ENCODE measurements around the gene FAM118B. TPM values are rescaled to one million over a fixed set of nuclear protein-coding genes. Genes with fewer than 3 reads are reported as not detected.
"Not testable (repeated sequence)": the region's sequence is repeated elsewhere in the genome, so short reads cannot be mapped to it uniquely, and the experiment has no call there.

Gene FAM118B
- total and polyA plus RNA-seq, 7 donors: 13.3 to 46.7 (median 20.0) TPM

DNA sequence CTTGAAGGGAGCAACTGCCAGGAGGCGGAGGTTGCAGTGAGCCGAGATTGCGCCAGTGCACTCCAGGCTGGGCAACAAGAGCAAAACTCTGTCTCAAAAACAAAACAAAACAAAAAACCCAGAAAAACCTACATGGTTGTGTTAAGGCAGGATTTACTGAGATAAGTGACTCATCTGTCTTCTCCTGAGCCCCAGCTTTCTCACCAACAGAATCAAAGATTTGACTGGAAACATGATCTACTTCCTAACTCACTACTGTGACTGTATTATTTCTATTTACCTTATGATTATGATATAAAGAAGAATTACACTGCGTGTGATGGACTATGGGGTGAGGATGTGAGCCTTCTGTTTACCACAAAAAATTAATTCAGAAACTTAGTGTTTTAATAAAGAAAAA, 21.8 kb downstream of the FAM118B start:
- 85 to 96% (median 96%) methylated on average over 4 of the region's 4 CpGs for WGBS, 3 donors
- intact Hi-C loops (cut with DNase I): no loop called here
- Histone ChIP-seq H3K9me3 (no peaks in the 10 kb centered on the region), H3K4me1 (peaks cover 15% of the 10 kb centered on the region), H3K27me3 (ENCODE audit: insufficient read depth in 3 of 3, low read length in 2 of 3) (no peaks in the 10 kb centered on the region), H3K36me3 (ENCODE audit: insufficient read depth in 1 of 2, low read depth in 1 of 2) (peaks cover 3 to 49% of the 10 kb centered on the region in 2 donors), H3K27ac (no peak overlapping the region), H3K4me3 (no peak overlapping the region)
- no peak for ATAC-seq
- TF ChIP-seq, protein P1, sequence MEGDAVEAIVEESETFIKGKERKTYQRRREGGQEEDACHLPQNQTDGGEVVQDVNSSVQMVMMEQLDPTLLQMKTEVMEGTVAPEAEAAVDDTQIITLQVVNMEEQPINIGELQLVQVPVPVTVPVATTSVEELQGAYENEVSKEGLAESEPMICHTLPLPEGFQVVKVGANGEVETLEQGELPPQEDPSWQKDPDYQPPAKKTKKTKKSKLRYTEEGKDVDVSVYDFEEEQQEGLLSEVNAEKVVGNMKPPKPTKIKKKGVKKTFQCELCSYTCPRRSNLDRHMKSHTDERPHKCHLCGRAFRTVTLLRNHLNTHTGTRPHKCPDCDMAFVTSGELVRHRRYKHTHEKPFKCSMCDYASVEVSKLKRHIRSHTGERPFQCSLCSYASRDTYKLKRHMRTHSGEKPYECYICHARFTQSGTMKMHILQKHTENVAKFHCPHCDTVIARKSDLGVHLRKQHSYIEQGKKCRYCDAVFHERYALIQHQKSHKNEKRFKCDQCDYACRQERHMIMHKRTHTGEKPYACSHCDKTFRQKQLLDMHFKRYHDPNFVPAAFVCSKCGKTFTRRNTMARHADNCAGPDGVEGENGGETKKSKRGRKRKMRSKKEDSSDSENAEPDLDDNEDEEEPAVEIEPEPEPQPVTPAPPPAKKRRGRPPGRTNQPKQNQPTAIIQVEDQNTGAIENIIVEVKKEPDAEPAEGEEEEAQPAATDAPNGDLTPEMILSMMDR (IDR thresholded peaks at IDR 0.05): no peak
- no peak for DNase-seq

DNA sequence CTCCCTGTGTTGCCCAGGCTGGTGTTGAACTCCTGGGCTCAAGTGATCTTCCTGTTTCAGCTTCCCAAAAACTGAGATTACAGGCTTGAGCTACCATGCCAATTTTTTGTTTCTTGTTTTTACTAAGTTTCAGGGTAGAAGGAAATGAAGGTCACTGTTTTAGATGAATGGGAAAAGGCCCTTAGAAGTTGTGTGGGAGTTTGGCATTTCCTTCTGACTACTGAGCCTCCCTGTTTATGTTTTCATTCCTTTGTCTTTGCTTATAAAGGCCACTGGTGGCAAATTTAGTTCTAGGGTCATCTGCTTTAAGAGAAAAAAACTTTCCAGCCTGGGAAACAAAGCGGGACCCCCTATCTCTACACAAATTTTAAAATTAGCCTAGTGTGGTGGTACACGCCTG, 35.1 kb downstream of the FAM118B start:
- no peaks in the 10 kb centered on the region for H3K9me3 ChIP-seq
- ATAC-seq: no peak
- H3K4me3 ChIP-seq: no peak overlapping the region
- WGBS, 3 donors: 83 to 88% (median 85%) methylated on average over 2 of the region's 2 CpGs
- H3K27ac ChIP-seq: no peak overlapping the region
- no peaks in the 10 kb centered on the region for H3K27me3 ChIP-seq (ENCODE audit: insufficient read depth in 3 of 3, low read length in 2 of 3)
- H3K4me1 ChIP-seq: no peaks in the 10 kb centered on the region
- H3K36me3 ChIP-seq (ENCODE audit: insufficient read depth in 1 of 2, low read depth in 1 of 2): peaks cover 6 to 82% of the 10 kb centered on the region in 2 donors
- intact Hi-C loops (cut with DNase I): no loop called here
- DNase-seq: no peak
- TF ChIP-seq, protein P1 (IDR thresholded peaks at IDR 0.05): no peak

DNA sequence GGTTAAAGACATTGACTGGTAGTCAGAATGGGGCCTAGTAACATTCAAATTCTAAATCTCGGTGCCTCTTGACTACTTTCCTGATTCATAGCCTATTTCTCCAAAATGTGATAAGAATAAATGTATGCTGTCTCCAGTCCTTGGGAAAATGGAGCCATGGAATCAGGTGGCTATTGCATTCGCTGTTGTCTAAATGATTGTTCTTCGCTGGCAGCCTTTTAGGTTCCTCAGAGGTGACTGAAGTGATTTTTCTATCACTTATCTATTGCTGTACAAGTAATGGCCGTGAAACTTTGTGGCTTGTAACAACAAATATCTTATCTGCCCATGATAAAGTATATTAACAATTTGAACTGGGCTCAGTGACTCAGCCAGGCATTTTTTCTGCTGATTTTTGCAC, 41.7 kb downstream of the FAM118B start:
- peaks cover 2 to 86% of the 10 kb centered on the region in 2 donors for H3K36me3 ChIP-seq (ENCODE audit: insufficient read depth in 1 of 2, low read depth in 1 of 2)
- H3K27me3 ChIP-seq (ENCODE audit: insufficient read depth in 3 of 3, low read length in 2 of 3): no peaks in the 10 kb centered on the region
- WGBS, 3 donors: 85 to 100% (median 97%) methylated on average over 4 of the region's 4 CpGs
- H3K27ac ChIP-seq: no peak overlapping the region
- no peaks in the 10 kb centered on the region for H3K9me3 ChIP-seq
- H3K4me1 ChIP-seq: peaks cover 11% of the 10 kb centered on the region
- ATAC-seq (no peak), DNase-seq (no peak)
- TF ChIP-seq, protein P1 (IDR thresholded peaks at IDR 0.05): no peak
- intact Hi-C loops (cut with DNase I): no loop called here
- H3K4me3 ChIP-seq: no peak overlapping the region

DNA sequence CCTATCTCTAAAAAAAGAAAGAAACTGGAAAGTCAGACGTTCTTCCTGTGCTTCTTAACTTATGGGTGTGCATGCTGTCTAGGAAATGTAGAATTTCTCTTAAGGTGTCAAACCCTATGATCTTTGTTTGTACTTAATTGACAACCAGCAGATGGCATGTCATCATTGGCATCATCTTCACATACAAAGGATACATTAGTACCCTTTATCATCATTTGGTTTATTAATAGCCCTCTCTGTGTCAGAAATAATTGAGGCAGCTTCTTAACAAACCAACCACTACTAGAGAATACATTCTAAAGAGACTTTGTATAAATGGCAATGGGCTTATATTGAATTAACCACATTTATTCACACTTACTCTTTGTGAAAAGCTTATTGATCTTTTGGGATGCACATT, 43.2 kb downstream of the FAM118B start:
- Histone ChIP-seq H3K9me3 (no peaks in the 10 kb centered on the region), H3K27ac (peak overlapping the region; percentile 13), H3K4me1 (peaks cover 11% of the 10 kb centered on the region), H3K36me3 (ENCODE audit: insufficient read depth in 1 of 2, low read depth in 1 of 2) (peaks cover 2 to 79% of the 10 kb centered on the region in 2 donors), H3K4me3 (no peak overlapping the region), H3K27me3 (ENCODE audit: insufficient read depth in 3 of 3, low read length in 2 of 3) (no peaks in the 10 kb centered on the region)
- TF ChIP-seq, protein P1 (IDR thresholded peaks at IDR 0.05): no peak
- WGBS, 3 donors: 29 to 52% (median 32%) methylated on average over 1 of the region's 1 CpG
- ATAC-seq: peak in 3 of 4 donors; percentile 18 to 57 (median 55)
- intact Hi-C loops (cut with DNase I): loop anchor here in 1 of 2 donors (1.0 kb wide), 1 partner anchor 14 kb away; no protein-coding TSS in a partner anchor
- no peak for DNase-seq

DNA sequence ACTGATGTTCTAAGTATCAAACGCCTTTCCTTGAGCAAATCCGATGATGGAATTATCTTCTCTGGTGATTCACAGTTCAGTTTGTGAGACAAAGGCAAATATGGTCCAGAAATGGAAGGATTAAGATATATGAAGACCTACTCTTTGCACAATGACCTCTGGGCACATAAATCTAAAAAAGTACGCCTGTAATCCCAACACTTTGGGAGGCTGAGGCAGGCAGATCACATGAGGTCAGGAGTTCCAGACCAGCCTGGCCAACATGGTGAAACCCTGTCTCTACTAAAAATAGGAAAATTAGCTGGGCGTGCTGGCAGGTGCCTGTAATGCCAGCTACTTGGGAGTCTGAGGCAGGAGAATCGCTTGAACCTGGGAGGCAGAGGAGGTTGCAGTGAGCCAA, 43.9 kb downstream of the FAM118B start:
- Histone ChIP-seq H3K36me3 (ENCODE audit: insufficient read depth in 1 of 2, low read depth in 1 of 2) (peaks cover 2 to 76% of the 10 kb centered on the region in 2 donors), H3K4me1 (peaks cover 11% of the 10 kb centered on the region), H3K27ac (peak overlapping the region; percentile 13)
- ATAC-seq: peak in 3 of 4 donors; percentile 18 to 69 (median 64)
- H3K9me3 ChIP-seq; DNase-seq; H3K4me3 ChIP-seq; H3K27me3 ChIP-seq (ENCODE audit: insufficient read depth in 3 of 3, low read length in 2 of 3): not testable (repeated sequence)
- WGBS, 3 donors: 51 to 75% (median 59%) methylated on average over 5 of the region's 5 CpGs
- intact Hi-C loops (cut with DNase I): loop anchor here in 1 of 2 donors (1.0 kb wide), 1 partner anchor 14 kb away; no protein-coding TSS in a partner anchor
